GM20431 (cell line): Measurements from ENCODE around the gene KRTAP5-4.
"Not testable (repeated sequence)": the region's sequence is repeated elsewhere in the genome, so short reads cannot be mapped to it uniquely, and the experiment has no call there.

ENCODE experiments used
- in situ Hi-C: fragments of 300-500 bp; cut with MseI, MboI; formaldehyde crosslinking; loops from one replicate; pipeline ENCODE4 v1.15.0; 2020; ENCODE audit warnings: low sequenced_read_pairs; ENCODE audit not compliant: unreplicated experiment

The KRTAP5-4 gene

GRCh38 chr11:1653541-1654387 lies 31.8 kb upstream of the KRTAP5-4 start:
- in situ Hi-C loops: no loop called here

DNA sequence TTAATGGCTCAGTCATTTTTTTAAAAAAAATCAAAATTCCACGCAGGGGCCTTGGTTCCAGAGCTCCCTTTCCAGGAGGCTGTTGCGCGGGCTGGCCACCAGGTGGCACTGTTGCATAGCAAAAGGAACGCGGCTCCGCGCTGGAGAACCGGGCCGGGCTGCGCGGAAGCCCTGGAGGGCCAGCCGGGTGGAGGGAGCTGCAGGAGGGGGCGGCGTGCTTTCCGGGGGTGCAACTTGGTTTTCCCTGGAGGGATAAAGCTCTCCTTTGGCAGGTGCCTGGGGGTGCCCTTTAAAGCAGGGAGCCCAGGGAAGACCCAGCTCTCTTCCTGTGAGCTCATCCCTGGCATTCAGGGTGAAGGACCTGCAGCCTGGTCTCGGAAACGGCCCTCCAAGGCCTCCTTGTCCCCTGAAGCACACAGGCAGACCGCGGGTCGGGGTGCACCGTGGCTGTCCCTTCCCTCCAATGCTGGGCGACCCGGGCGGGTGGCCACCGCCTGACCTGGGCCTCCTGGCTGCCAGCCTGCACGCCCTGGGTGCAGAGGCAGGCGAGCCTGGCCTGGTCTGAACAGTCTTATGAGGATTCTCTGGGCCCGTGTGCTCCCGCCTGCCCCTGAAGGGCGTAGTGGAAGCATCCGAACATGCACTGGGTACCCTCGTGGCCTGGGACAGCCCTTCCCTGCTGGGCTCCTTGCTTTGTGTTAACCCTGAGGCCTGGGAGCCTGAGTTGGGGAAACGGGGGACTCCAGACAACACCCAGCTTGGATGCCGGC lies 31.0 kb upstream of the KRTAP5-4 start:
- in situ Hi-C loops: no loop called here

GRCh38 chr11:1652442-1652770 lies 30.5 kb upstream of the KRTAP5-4 start:
- in situ Hi-C loops: no loop called here

- in situ Hi-C loops: no loop called here
Observed at GRCh38 chr11:1652026-1652425, 30.1 kb upstream of the KRTAP5-4 start.

- in situ Hi-C loops: no loop called here
Observed at GRCh38 chr11:1651411-1651980, 29.6 kb upstream of the KRTAP5-4 start.

DNA sequence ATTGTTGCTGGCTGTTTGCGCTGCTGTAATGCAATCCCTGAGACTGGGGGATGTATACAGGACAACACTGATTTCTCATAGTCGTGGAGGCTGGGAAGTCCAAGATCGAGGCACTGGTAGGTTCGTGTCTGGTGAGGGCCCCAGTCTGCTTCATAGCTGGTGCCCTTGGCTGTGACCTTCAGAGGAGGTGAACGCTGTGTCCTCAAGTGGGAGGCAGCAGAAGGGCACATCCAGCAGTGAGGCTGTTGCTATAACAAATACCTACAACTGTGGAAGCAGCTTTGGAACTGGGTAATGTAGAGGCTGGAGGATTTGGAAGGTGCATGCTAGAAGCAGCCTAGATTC lies 29.0 kb upstream of the KRTAP5-4 start:
- in situ Hi-C loops: no loop called here

DNA sequence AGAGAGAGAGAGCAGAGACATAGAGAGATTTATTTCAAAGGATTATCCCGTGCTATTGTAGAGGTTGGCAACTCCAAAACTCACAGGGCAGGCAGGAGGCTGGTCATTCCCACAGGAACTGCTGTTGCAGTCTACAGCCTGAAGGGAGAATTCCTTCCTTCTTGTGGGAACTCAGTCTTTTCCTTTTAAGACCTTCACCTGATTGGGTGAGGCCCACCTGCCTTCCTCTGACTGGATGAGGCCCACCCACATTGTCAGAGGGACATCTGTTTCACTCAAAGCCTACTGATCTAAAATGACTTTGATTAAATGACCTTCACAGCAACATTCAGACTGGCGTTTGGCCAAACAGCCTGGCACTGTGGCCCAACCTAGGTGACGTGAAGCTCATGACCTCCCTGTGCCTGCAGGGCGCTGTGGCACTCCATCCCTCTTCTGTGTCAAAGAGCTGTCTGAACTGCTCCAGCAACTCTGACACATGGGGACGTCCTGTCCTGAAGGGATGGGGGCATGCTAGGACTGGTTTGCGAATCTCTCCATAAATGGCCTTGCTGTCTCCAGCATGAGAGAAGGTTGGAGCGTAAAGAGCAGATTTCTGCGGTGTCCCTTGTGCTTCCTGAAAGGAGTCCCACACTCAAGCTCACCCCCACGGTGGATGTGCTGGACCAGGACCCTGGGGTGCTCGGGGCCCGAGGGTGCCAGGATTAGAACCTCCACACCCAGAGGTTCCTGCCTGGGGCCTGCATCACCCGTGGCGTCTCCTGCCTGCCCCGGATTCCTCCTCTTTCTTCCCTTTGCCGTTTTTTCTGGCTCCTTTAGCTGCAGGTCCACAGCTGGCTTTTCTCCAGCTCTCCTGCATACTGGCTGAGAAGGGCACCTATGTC lies 28.3 kb upstream of the KRTAP5-4 start:
- in situ Hi-C loops: no loop called here

GRCh38 chr11:1648653-1649420 lies 26.9 kb upstream of the KRTAP5-4 start:
- in situ Hi-C loops: no loop called here

GRCh38 chr11:1647901-1648652 lies 26.1 kb upstream of the KRTAP5-4 start:
- in situ Hi-C loops: no loop called here

DNA sequence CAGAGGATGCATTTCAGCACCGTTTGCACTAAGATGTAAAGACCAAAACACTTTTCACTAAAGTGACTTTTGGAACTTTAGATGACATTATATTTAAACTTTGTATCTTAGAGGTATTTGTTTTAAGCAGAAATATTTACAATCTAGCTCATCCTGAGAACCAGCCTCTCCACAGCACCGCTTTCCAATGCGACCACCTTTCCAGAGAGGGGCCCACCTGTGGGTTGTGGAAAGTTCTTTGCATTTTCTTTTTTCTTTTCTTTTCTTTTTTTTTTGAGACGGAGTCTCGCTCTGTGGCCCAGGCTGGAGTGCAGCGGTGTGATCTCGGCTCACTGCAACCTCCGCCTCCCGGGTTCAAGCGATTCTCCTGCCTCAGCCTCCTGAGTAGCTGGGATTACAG lies 24.6 kb upstream of the KRTAP5-4 start:
- in situ Hi-C loops: not testable (repeated sequence)

- in situ Hi-C loops: no loop called here
Observed at GRCh38 chr11:1645357-1645821, 23.5 kb upstream of the KRTAP5-4 start.

- in situ Hi-C loops: no loop called here
Observed at GRCh38 chr11:1644601-1645356, 22.8 kb upstream of the KRTAP5-4 start.

- in situ Hi-C loops: no loop called here
Observed at GRCh38 chr11:1643146-1643690, 21.3 kb upstream of the KRTAP5-4 start.

DNA sequence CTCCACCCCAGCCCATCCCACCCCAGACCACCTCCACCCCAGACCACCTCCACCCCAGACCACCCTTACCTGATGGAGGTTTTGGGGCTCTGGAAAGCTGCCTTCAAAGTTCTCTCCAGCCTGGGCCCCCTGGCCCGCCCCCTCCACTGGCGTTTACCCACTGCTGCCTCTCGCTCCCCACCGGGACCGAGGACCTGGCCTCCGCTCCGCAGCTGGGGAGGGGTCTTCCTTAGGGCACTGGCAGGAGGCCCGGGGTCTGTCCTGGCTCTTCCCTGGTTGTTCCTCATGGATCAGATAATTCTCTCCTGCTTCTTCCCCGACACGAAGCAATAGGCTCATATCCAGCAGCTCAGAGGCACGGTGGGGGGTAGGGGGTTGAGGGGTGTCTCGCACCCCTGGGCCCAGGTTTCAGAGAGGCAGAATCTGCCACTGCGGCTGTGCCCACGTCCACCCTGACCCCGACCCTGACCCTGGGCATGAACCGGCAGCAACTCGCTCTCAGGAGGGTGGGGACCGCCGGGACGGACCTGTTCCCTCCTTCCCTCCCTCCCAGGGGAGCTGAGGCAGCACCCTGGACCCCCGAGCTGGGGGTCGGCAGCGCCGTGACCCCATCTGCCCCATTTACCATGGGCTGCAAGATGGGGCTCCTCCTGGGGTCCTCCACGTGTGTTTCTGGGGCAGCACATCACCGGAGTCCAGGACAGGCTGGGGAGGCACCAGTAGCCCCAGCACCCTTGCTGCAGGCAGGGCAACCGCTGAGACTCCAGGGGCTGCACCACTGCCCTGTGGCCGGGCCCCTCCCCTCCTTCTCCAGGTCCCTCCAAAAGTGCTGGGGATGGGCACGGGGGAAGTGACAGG lies 20.6 kb upstream of the KRTAP5-4 start:
- in situ Hi-C loops: no loop called here

DNA sequence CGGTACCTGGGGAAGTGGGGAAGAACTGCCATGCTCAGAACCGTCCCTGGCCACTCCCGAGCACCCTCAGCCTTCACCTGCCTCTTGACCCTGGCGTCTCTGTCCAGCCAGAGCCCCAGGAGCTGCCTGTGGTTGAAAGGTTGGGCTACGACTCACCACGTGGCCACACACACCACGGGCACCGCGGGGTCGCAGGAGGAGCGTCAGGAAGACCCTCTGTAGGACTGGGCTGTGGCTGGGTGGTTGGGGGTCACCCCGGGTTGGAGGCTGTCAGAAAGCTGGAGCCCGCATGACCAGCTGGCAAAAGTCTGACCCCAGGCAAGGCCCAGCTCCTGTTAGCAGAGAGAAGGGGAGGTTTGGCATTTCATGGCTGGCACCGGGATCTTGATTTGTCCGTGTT lies 19.2 kb upstream of the KRTAP5-4 start:
- in situ Hi-C loops: no loop called here

DNA sequence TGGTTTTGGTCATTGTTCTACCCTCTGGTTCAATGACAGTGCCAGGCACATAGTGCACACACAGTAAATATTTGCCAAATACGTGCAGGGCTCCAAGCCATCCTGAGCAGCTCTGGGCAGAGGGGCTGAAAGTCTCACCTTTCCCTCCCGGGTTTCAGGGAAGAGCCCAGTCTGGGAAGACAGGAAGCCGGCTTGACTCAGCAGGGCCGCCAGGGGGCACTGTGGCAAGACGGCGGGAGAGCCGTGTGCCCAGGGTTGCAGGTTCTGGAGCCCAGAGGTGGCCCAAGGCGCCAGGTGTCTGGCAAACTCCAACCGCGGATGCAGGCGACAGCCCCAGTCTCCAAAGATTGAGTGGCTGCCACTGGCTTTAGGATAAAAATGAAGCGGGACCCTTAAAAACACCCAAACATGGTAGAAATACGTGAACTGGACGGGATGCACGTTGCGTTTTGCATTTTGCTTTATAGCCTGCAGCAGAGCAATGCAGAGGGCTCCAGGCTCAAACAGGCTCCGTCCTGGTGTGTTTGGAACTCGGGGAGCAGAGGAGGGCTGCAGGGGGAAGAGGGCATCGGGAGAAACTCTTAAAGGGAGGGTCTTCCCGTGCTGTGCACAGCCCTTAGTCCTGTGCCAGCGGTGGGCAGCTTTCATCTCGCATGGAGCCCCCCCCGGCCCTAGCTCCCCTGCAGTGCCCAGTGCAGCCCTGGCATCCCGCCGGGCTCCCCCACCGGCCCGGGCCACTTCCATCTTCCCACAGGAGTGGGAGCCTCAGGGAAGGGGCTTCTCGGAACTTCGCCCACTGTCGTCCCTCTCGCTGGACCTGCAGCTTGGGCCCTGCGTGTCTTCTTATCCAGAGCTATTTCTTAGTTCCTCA lies 18.4 kb upstream of the KRTAP5-4 start:
- in situ Hi-C loops: no loop called here
